SK-N-SH treated with all-trans-retinoic acid at 6 μM for 48 hours (cell line): Measurements from ENCODE around the gene HSPA9.
A peak's percentile ranks its signal among the peaks of the same experiment; 100 is the strongest.
"Not testable (repeated sequence)": the region's sequence is repeated elsewhere in the genome, so short reads cannot be mapped to it uniquely, and the experiment has no call there.

Source experiments
- ATAC-seq: fragments of 200-7000 bp; cut with Tn5 transposase; 3 replicates; pipeline ENCODE4 v1.9.1; 2020; ENCODE audit warnings: mild to moderate bottlenecking, moderate library complexity
- CSDC2 ChIP-seq: fragments of 250-450 bp; sonication (Bioruptor Pico); IDR thresholded peaks from 2 replicates; pipeline ENCODE4 v1.5.0; 2020; ENCODE audit warnings: mild to moderate bottlenecking, moderate library complexity
- CSRNP3 ChIP-seq: fragments of 250-450 bp; sonication (Bioruptor Pico); IDR thresholded peaks from 2 replicates; pipeline ENCODE4 v1.5.1; 2021; ENCODE audit warnings: mild to moderate bottlenecking, moderate library complexity
- ESRRG ChIP-seq: fragments of 250-450 bp; sonication (Bioruptor Pico); IDR thresholded peaks from 2 replicates; pipeline ENCODE4 v1.6.1; 2021; ENCODE audit warnings: mild to moderate bottlenecking
- GLIS3 ChIP-seq: fragments of 250-450 bp; sonication (Bioruptor Pico); IDR thresholded peaks from 2 replicates; pipeline ENCODE4 v1.5.0; 2020; ENCODE audit warnings: mild to moderate bottlenecking, moderate library complexity
- OSR1 ChIP-seq: fragments of 250-450 bp; sonication (Bioruptor Pico); IDR thresholded peaks from 2 replicates; pipeline ENCODE4 v1.8.0; 2022; ENCODE audit warnings: moderate library complexity, mild to moderate bottlenecking, inconsistent platforms
- PATZ1 ChIP-seq: fragments of 250-450 bp; sonication (Bioruptor Pico); IDR thresholded peaks from 2 replicates; pipeline ENCODE4 v1.8.0; 2020; ENCODE audit warnings: mild to moderate bottlenecking, moderate library complexity, borderline replicate concordance
- POU6F1 ChIP-seq: fragments of 250-450 bp; sonication (Bioruptor Pico); IDR thresholded peaks from 2 replicates; pipeline ENCODE4 v1.8.0; 2021; ENCODE audit warnings: low read depth, mild to moderate bottlenecking, moderate library complexity, borderline replicate concordance
- PPARA ChIP-seq: fragments of 250-450 bp; sonication (Bioruptor Pico); IDR thresholded peaks from 2 replicates; pipeline ENCODE4 v1.5.0; 2020; ENCODE audit warnings: mild to moderate bottlenecking, borderline replicate concordance
- SNAI2 ChIP-seq: fragments of 250-450 bp; sonication (Bioruptor Pico); IDR thresholded peaks from 2 replicates; pipeline ENCODE4 v1.5.0; 2020; ENCODE audit warnings: mild to moderate bottlenecking, moderate library complexity
- TOX ChIP-seq: fragments of 250-450 bp; sonication (Bioruptor Pico); IDR thresholded peaks from 2 replicates; pipeline ENCODE4 v1.8.0; 2021; ENCODE audit warnings: mild to moderate bottlenecking, moderate library complexity, borderline replicate concordance
- TSHZ2 ChIP-seq: fragments of 250-450 bp; sonication (Bioruptor Pico); IDR thresholded peaks from 2 replicates; pipeline ENCODE4 v1.5.0; 2020; ENCODE audit warnings: mild to moderate bottlenecking, moderate library complexity
- ZFP3 ChIP-seq: fragments of 250-450 bp; sonication (Bioruptor Pico); IDR thresholded peaks from 2 replicates; pipeline ENCODE4 v1.5.0; 2020; ENCODE audit warnings: mild to moderate bottlenecking, moderate library complexity
- ZNF565 ChIP-seq: fragments of 450-650 bp; formaldehyde crosslinking; conservative IDR thresholded peaks from 2 replicates; pipeline ENCODE4 v1.5.0; 2020; ENCODE audit warnings: low read depth, mild to moderate bottlenecking, moderate library complexity
- ZNF70 ChIP-seq: fragments of 450-650 bp; formaldehyde crosslinking; IDR thresholded peaks from 2 replicates; pipeline ENCODE4 v1.5.0; 2020; ENCODE audit warnings: mild to moderate bottlenecking, moderate library complexity

Gene HSPA9

GRCh38 chr5:138508958-138509357, 66.2 kb downstream of the HSPA9 start:
- no peak for ATAC-seq
- TF ChIP-seq TSHZ2 (no peak), CSDC2 (no peak)

GRCh38 chr5:138507485-138507884, 67.7 kb downstream of the HSPA9 start:
- ATAC-seq, result not testable (repeated sequence)

GRCh38 chr5:138506370-138507306, 68.6 kb downstream of the HSPA9 start:
- TF ChIP-seq SNAI2, result no peak
- no peak for TF ChIP-seq ZFP3 (CRISPR knock-in tag)
- TF ChIP-seq CSRNP3 (CRISPR knock-in tag), result no peak
- TF ChIP-seq ZNF70 (CRISPR knock-in tag), result no peak
- no peak for ATAC-seq

GRCh38 chr5:138504799-138505198, 70.4 kb downstream of the HSPA9 start:
- peak; percentile 57 for ATAC-seq
- TF ChIP-seq CSRNP3 (CRISPR knock-in tag) (no peak), ZNF70 (CRISPR knock-in tag) (no peak), POU6F1 (CRISPR knock-in tag) (no peak), TSHZ2 (no peak), ZFP3 (CRISPR knock-in tag) (no peak), ZNF565 (no peak), CSDC2 (no peak), GLIS3 (CRISPR knock-in tag) (no peak), TOX (CRISPR knock-in tag) (no peak), OSR1 (no peak), ESRRG (CRISPR knock-in tag) (no peak), PATZ1 (CRISPR knock-in tag) (no peak), PPARA (CRISPR knock-in tag) (no peak)
